ENCODE data around the gene MGMT.

DNA sequence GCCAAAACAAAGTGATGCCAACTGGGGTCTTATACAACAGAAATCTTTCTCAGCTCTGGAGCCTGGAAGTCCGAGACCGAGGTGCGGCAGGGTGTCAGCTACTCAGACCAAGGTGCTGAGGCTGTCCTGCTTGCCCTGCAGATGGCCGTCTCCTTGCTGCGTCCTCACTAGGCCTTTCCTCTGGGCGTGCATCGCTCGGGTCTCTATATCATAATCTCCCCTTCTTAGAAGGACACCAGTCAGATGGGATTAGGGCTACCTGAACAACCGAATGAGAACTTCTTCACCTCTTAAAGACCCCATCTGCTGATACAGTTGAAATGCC is 252.3 kb downstream of the MGMT start:
- TF ChIP-seq ZNF274 (IDR thresholded peaks at IDR 0.05; ENCODE audit: low read depth, low read length) (no peak), SUZ12 (IDR thresholded peaks at IDR 0.05; ENCODE audit: extremely low read depth, insufficient read depth, insufficient read length) (no peak)
